GM19043 (cell line): Measurements from ENCODE around the gene SRPK3.

ENCODE experiments used
- ATAC-seq: cut with Tn5 transposase; IDR thresholded peaks from one replicate; pipeline ENCODE4 v1.9.1; 2021; ENCODE audit warnings: low read depth; ENCODE audit not compliant: unreplicated experiment

The SRPK3 gene

GRCh38 chrX:153769865-153770600 is 10.8 kb upstream of the SRPK3 start:
- no peak for ATAC-seq

GRCh38 chrX:153770601-153771414 is 10.0 kb upstream of the SRPK3 start:
- ATAC-seq = no peak

GRCh38 chrX:153771415-153772315 is 9.2 kb upstream of the SRPK3 start:
- no peak for ATAC-seq

- ATAC-seq = no peak
Measured at GRCh38 chrX:153772316-153773217, 8.3 kb upstream of the SRPK3 start.

- ATAC-seq = no peak
Measured at GRCh38 chrX:153773218-153773611, 7.6 kb upstream of the SRPK3 start.

GRCh38 chrX:153773741-153774575 is 6.9 kb upstream of the SRPK3 start:
- ATAC-seq = no peak

GRCh38 chrX:153774576-153775292 is 6.1 kb upstream of the SRPK3 start:
- no peak for ATAC-seq

- ATAC-seq = no peak
Measured at GRCh38 chrX:153775293-153776119, 5.3 kb upstream of the SRPK3 start.

- ATAC-seq = no peak
Measured at GRCh38 chrX:153776120-153776599, 4.7 kb upstream of the SRPK3 start.

- ATAC-seq = no peak
Measured at GRCh38 chrX:153776611-153777045, 4.2 kb upstream of the SRPK3 start.

GRCh38 chrX:153777261-153778090 is 3.4 kb upstream of the SRPK3 start:
- no peak for ATAC-seq

GRCh38 chrX:153778181-153778580 is 2.7 kb upstream of the SRPK3 start:
- ATAC-seq = no peak

- no peak for ATAC-seq
Measured at GRCh38 chrX:153778684-153779101, 2.1 kb upstream of the SRPK3 start.

- no peak for ATAC-seq
Measured at GRCh38 chrX:153779891-153780677, 757 bp upstream of the SRPK3 start.

- no peak for ATAC-seq
Measured at GRCh38 chrX:153781428-153782047, 697 bp downstream of the SRPK3 start.
